Small intestine (tissue), 4 donors: ENCODE data around the gene IGFBP4. TPM values are rescaled to one million over a fixed set of nuclear protein-coding genes. Genes with fewer than 3 reads are reported as not detected.

Experiments used
- polyA plus RNA-seq, 4 donors: library from polyadenylated mRNA; stranded (reverse) in 3 of 4; unstranded in 1 of 4; fragments of 200-250 nt in 3 of 4; fragments of 120-200 nt in 1 of 4; gene quantifications; one replicate each; pipeline versions ENCODE4 v1.2.1 to v1.2.3, GENCODE V29; 2013
- donor health status: healthy with polysubstance abuse.
- donor health status: Bipolar disorder and iron deficiency.
- donor health status: healthy.

Gene IGFBP4
- polyA plus RNA-seq, 4 donors = 19.2 to 282 (median 40.1) TPM

Other genes starting within 250 kb of the IGFBP4 start
- gene WIPF2, start 224.1 kb upstream of the IGFBP4 start, polyA plus RNA-seq = 10 to 100 TPM; 12.5 to 22.9 (median 14.0) TPM
- gene CDC6, start 155.6 kb upstream of the IGFBP4 start, polyA plus RNA-seq = 10 to 100 TPM in 2 of 4 donors, 1 to 10 TPM in 2; 2.5 to 11.5 (median 7.3) TPM
- gene RARA, start 134.3 kb upstream of the IGFBP4 start, polyA plus RNA-seq = 10 to 100 TPM; 28.8 to 47.7 (median 39.9) TPM
- gene GJD3, start 78.7 kb upstream of the IGFBP4 start, polyA plus RNA-seq = 1 to 10 TPM in 1 of 4 donors, under 1 TPM in 1, not detected in 2; 0.32 to 1.1 TPM
- gene TOP2A, start 25.6 kb upstream of the IGFBP4 start, polyA plus RNA-seq = 10 to 100 TPM in 2 of 4 donors, 1 to 10 TPM in 2; 1.1 to 69.9 (median 20.3) TPM
- gene TNS4, start 58.2 kb downstream of the IGFBP4 start, polyA plus RNA-seq = 1 to 10 TPM in 1 of 4 donors, not detected in 3; 3.0 TPM
- gene CCR7, start 122.0 kb downstream of the IGFBP4 start, polyA plus RNA-seq = 1 to 10 TPM in 1 of 4 donors, under 1 TPM in 1, not detected in 2; 0.92 to 1.7 TPM
- gene SMARCE1, start 204.4 kb downstream of the IGFBP4 start, polyA plus RNA-seq = 100 to 1,000 TPM in 1 of 4 donors, 10 to 100 TPM in 3; 75.4 to 116 (median 85.5) TPM
- 1 to 10 TPM; 1.2 to 5.1 (median 2.9) TPM for gene KRT222, start 221.7 kb downstream of the IGFBP4 start, polyA plus RNA-seq